ENCODE measurements around the gene MYO1D. TPM values are rescaled to one million over a fixed set of nuclear protein-coding genes. Genes with fewer than 3 reads are reported as not detected.
"Not testable (repeated sequence)": the region's sequence is repeated elsewhere in the genome, so short reads cannot be mapped to it uniquely, and the experiment has no call there.

Gene MYO1D
- polyA plus RNA-seq, 1 donor from 2014 or later: 11.6 TPM

- H3K9me3 Mint-ChIP-seq: no peaks in the 10 kb centered on the region
- peaks cover 0 to 3% (median 0%) of the 10 kb centered on the region in 3 donors for H3K4me1 Mint-ChIP-seq
- H3K4me3 Mint-ChIP-seq: no peak overlapping the region
- peaks cover 4% of the 10 kb centered on the region for H3K36me3 Mint-ChIP-seq
- H3K27me3 Mint-ChIP-seq: no peaks in the 10 kb centered on the region
- H3K27ac Mint-ChIP-seq: no peak overlapping the region
Measured at GRCh38 chr17:32541640-32542039, 335.3 kb downstream of the MYO1D start.

- no peaks in the 10 kb centered on the region for H3K27me3 Mint-ChIP-seq
Measured at GRCh38 chr17:32536736-32537643, 339.9 kb downstream of the MYO1D start.

GRCh38 chr17:32533296-32533695, 343.6 kb downstream of the MYO1D start:
- Mint-ChIP-seq H3K27ac (no peak overlapping the region), H3K36me3 (peaks cover 4% of the 10 kb centered on the region), H3K9me3 (no peaks in the 10 kb centered on the region), H3K4me3 (no peak overlapping the region), H3K4me1 (peaks cover 0 to 7% (median 4%) of the 10 kb centered on the region in 3 donors), H3K27me3 (no peaks in the 10 kb centered on the region)

More at GRCh38 chr17:32536736-32537643, 339.9 kb downstream of the MYO1D start:
- H3K36me3 Mint-ChIP-seq: peaks cover 6% of the 10 kb centered on the region
- peaks cover 0 to 3% (median 0%) of the 10 kb centered on the region in 3 donors for H3K4me1 Mint-ChIP-seq
- H3K4me3 Mint-ChIP-seq: no peak overlapping the region
- no peaks in the 10 kb centered on the region for H3K9me3 Mint-ChIP-seq
- no peak overlapping the region for H3K27ac Mint-ChIP-seq

GRCh38 chr17:32529604-32530003, 347.3 kb downstream of the MYO1D start:
- Mint-ChIP-seq H3K4me1 (peaks cover 6 to 20% (median 11%) of the 10 kb centered on the region in 3 donors), H3K27me3 (no peaks in the 10 kb centered on the region), H3K4me3 (no peak overlapping the region), H3K9me3 (no peaks in the 10 kb centered on the region), H3K36me3 (peaks cover 4% of the 10 kb centered on the region), H3K27ac (peak overlapping the region in 1 of 3 donors; percentile 20)

- peaks cover 4% of the 10 kb centered on the region for H3K36me3 Mint-ChIP-seq
- H3K27me3 Mint-ChIP-seq: no peaks in the 10 kb centered on the region
- H3K4me3 Mint-ChIP-seq: peak overlapping the region in 1 of 4 donors; percentile 30
- peaks cover 11 to 25% (median 18%) of the 10 kb centered on the region in 3 donors for H3K4me1 Mint-ChIP-seq
- no peaks in the 10 kb centered on the region for H3K9me3 Mint-ChIP-seq
- peak overlapping the region in 1 of 3 donors; percentile 20 for H3K27ac Mint-ChIP-seq
Measured at GRCh38 chr17:32528825-32529224, 348.1 kb downstream of the MYO1D start.

GRCh38 chr17:32527146-32527545, 349.8 kb downstream of the MYO1D start:
- Mint-ChIP-seq H3K4me3 (peak overlapping the region in 1 of 4 donors; percentile 30), H3K27ac (no peak overlapping the region), H3K9me3 (no peaks in the 10 kb centered on the region), H3K27me3 (no peaks in the 10 kb centered on the region), H3K36me3 (no peaks in the 10 kb centered on the region), H3K4me1 (peaks cover 21 to 38% (median 30%) of the 10 kb centered on the region in 3 donors)

- Mint-ChIP-seq H3K27me3 (no peaks in the 10 kb centered on the region), H3K27ac (peak overlapping the region in 2 of 3 donors; percentile 64 to 100), H3K36me3 (no peaks in the 10 kb centered on the region), H3K4me1 (peaks cover 28 to 50% (median 43%) of the 10 kb centered on the region in 3 donors), H3K9me3 (no peaks in the 10 kb centered on the region), H3K4me3 (peak overlapping the region in 2 of 4 donors; percentile 3 to 62)
Measured at GRCh38 chr17:32525122-32525521, 351.8 kb downstream of the MYO1D start.

GRCh38 chr17:32524553-32524880, 352.4 kb downstream of the MYO1D start:
- not testable (repeated sequence) for H3K36me3 Mint-ChIP-seq, H3K9me3 Mint-ChIP-seq, H3K27me3 Mint-ChIP-seq
- Mint-ChIP-seq H3K4me1 (peaks cover 34 to 56% (median 49%) of the 10 kb centered on the region in 3 donors), H3K4me3 (peak overlapping the region in 1 of 4 donors; percentile 34), H3K27ac (peak overlapping the region; percentile 64 to 100 (median 92))

- peak overlapping the region; percentile 34 to 73 (median 68) for H3K4me3 Mint-ChIP-seq
- H3K4me1 Mint-ChIP-seq: peaks cover 36 to 55% (median 48%) of the 10 kb centered on the region in 3 donors
- H3K27ac Mint-ChIP-seq: peak overlapping the region; percentile 64 to 100 (median 92)
- H3K27me3 Mint-ChIP-seq: no peaks in the 10 kb centered on the region
- H3K36me3 Mint-ChIP-seq: no peaks in the 10 kb centered on the region
- no peaks in the 10 kb centered on the region for H3K9me3 Mint-ChIP-seq
Measured at GRCh38 chr17:32523827-32524552, 352.9 kb downstream of the MYO1D start.

GRCh38 chr17:32523017-32523680, 353.8 kb downstream of the MYO1D start:
- no peaks in the 10 kb centered on the region for H3K9me3 Mint-ChIP-seq

GRCh38 chr17:32520737-32521404, 356.1 kb downstream of the MYO1D start:
- Mint-ChIP-seq H3K27ac (peak overlapping the region; percentile 73 to 87 (median 80)), H3K4me3 (peak overlapping the region in 3 of 4 donors; percentile 71 to 92 (median 76)), H3K4me1 (peaks cover 51 to 65% (median 62%) of the 10 kb centered on the region in 3 donors), H3K9me3 (no peaks in the 10 kb centered on the region), H3K36me3 (no peaks in the 10 kb centered on the region), H3K27me3 (no peaks in the 10 kb centered on the region)

More at GRCh38 chr17:32523017-32523680, 353.8 kb downstream of the MYO1D start:
- Mint-ChIP-seq H3K27me3 (no peaks in the 10 kb centered on the region), H3K36me3 (no peaks in the 10 kb centered on the region), H3K4me3 (peak overlapping the region; percentile 34 to 73 (median 68)), H3K4me1 (peaks cover 39 to 53% (median 49%) of the 10 kb centered on the region in 3 donors), H3K27ac (peak overlapping the region; percentile 64 to 100 (median 92))

- Mint-ChIP-seq H3K4me1 (peaks cover 56 to 70% (median 67%) of the 10 kb centered on the region in 3 donors), H3K27me3 (no peaks in the 10 kb centered on the region), H3K9me3 (no peaks in the 10 kb centered on the region), H3K4me3 (peak overlapping the region; percentile 76 to 92 (median 82)), H3K27ac (peak overlapping the region; percentile 73 to 87 (median 80)), H3K36me3 (no peaks in the 10 kb centered on the region)
Measured at GRCh38 chr17:32520104-32520701, 356.7 kb downstream of the MYO1D start.

GRCh38 chr17:32519228-32520103, 357.5 kb downstream of the MYO1D start:
- Mint-ChIP-seq H3K9me3 (no peaks in the 10 kb centered on the region), H3K27ac (peak overlapping the region; percentile 73 to 87 (median 80)), H3K27me3 (no peaks in the 10 kb centered on the region), H3K36me3 (peaks cover 2% of the 10 kb centered on the region), H3K4me1 (peaks cover 56 to 66% (median 60%) of the 10 kb centered on the region in 3 donors), H3K4me3 (peak overlapping the region; percentile 76 to 92 (median 82))
